ENCODE results near the gene GJD2.

GJD2 gene

GRCh38 chr15:34773917-34774316, 19.1 kb upstream of the GJD2 start:
- DNase-seq (ENCODE audit: insufficient read length, low spot score) (no peak), FAIRE-seq (no peak)

- DNase-seq (ENCODE audit: insufficient read length, low spot score), result no peak
- no peak for FAIRE-seq
These were observed 18.2 kb upstream of the GJD2 start for GRCh38 chr15:34773013-34773412.

- DNase-seq (ENCODE audit: insufficient read length, low spot score) (no peak), FAIRE-seq (no peak)
These were observed 17.5 kb upstream of the GJD2 start for GRCh38 chr15:34772312-34772711.

DNA sequence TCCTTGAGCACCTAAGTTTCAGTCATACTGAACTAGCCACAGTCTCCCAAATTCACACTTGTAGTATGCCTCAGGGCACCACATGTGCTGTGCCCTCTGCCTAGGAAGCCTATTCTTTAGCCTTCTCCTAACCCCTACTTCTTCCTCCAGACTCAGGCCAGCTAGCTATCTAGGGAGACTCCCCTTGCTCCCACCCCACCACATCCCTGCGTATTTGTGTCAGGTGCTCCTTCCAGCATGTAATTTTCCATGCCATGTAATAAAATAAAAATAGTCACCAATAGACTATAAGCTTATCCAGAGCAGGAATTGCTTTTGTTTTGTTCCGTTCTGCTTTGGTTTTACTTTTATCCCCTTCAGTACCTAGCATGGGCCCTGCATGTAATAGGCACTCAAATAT, 14.9 kb upstream of the GJD2 start:
- FAIRE-seq (no peak), DNase-seq (ENCODE audit: insufficient read length, low spot score) (no peak)

- DNase-seq (ENCODE audit: insufficient read length, low spot score) (no peak), FAIRE-seq (no peak)
These were observed 13.7 kb upstream of the GJD2 start for GRCh38 chr15:34768530-34768929.

DNA sequence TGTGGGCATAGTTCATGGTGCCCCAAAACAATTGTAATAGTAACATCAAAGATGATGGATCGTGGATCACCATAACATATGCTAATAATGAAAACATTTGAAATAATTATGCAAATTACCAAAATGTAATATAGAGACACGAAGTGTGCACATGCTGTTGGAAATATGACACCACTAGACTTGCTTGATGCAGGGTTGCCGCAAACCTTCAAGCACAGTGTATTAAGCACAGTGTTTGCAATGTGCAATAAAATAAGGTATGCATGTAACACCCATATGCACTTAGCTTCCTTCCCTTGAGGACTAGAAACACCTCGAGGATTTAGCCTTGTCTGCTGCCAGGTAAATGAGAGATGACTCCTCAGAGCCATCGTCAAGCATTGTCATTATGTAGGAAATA, 10.9 kb upstream of the GJD2 start:
- no peak for DNase-seq (ENCODE audit: insufficient read length, low spot score)
- FAIRE-seq, result no peak

GRCh38 chr15:34760909-34761308, 6.1 kb upstream of the GJD2 start:
- DNase-seq (ENCODE audit: insufficient read length, low spot score) (no peak), FAIRE-seq (no peak)

DNA sequence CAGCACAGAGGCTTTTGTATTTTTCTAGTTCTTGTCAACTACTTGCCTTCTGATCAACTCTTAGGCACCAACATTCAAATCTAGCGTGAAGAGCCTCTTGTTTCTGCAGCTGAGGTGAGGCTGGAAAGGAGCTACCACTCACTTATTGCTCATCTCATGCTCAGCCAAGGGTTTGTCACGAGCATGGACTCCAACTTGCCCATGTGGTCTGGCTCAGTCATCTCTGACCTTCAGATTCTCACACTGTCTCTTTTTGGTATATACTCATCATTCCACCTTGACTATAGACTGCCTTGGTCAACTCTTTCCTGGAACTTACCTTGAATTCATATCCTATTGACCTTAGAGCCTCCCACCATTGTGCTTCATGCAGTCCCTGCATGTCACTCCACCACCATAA, 5.2 kb upstream of the GJD2 start:
- DNase-seq (ENCODE audit: insufficient read length, low spot score) (no peak), FAIRE-seq (no peak)

- DNase-seq (ENCODE audit: insufficient read length, low spot score) (no peak), FAIRE-seq (no peak)
These were observed 4.5 kb upstream of the GJD2 start for GRCh38 chr15:34759347-34759746.

GRCh38 chr15:34757262-34757661, 2.5 kb upstream of the GJD2 start:
- DNase-seq (ENCODE audit: insufficient read length, low spot score), result no peak
- FAIRE-seq, result no peak

DNA sequence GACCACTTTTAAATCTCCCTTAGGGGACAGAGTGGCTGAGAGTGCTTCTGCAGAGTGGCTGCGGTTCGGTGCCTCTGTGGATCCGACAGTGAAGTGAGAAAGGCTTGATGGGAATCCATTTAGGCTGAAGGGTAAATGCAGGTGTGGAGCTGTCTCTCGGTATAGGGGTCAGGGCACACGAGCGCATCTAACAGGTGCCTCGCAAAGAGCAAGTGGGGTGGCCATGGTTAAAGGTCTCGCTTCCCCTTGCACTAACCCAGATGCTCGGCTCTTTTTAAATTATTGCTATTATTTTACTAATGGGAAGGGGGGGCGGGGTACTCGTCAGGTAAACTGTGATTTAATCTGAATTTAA, 598 bp upstream of the GJD2 start:
- FAIRE-seq, result no peak
- no peak for DNase-seq (ENCODE audit: insufficient read length, low spot score)

DNA sequence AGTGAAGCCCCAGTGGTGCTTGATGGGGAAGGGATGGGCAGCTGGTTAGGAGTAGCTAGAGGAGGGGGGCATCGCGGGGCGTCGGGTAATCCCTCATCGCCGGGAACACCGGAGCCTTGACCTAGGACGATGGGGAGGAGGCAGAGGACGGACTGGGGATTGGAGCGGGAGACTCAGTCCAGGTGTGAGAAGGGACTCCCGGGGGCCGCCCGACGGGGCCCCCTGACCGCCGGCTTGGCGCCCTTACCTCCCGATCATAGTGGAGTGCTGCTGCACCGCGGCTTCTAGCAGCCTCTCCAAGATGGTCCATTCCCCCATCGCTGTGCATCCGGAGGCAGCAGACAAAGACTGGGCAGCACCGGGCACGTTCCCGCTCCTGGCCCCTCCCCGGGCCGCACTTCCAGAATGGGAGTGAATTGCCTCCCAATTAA, 612 bp downstream of the GJD2 start:
- DNase-seq (ENCODE audit: insufficient read length, low spot score), result no peak
- no peak for FAIRE-seq

- no peak for FAIRE-seq
- DNase-seq (ENCODE audit: insufficient read length, low spot score), result peak; percentile 25
These were observed 1.4 kb downstream of the GJD2 start for GRCh38 chr15:34753236-34753894.

GRCh38 chr15:34749691-34750090, 5.1 kb downstream of the GJD2 start:
- DNase-seq (ENCODE audit: insufficient read length, low spot score), result no peak
- FAIRE-seq, result no peak

- DNase-seq (ENCODE audit: insufficient read length, low spot score) (no peak), FAIRE-seq (no peak)
These were observed 15.5 kb downstream of the GJD2 start for GRCh38 chr15:34739346-34739745.

DNA sequence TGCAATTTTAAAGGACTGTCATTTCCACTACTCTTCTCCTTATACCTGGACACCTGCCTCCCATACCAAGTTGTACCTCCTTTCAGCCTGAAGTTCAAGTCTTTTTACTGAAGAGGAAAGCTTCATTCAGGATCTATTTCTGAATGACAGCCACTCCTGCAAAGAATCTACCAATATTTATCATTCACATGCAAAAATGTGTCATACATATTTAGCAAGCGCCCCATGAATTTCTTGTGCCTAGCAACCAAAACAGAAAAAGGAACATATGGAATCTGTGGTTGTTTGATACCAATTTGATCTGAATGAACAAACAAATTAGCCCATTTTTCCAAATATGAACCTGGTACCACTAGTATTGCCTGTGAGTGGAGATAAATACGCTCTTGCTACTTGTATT, 16.8 kb downstream of the GJD2 start:
- DNase-seq (ENCODE audit: insufficient read length, low spot score) (no peak), FAIRE-seq (no peak)

GRCh38 chr15:34737477-34737876, 17.3 kb downstream of the GJD2 start:
- no peak for FAIRE-seq
- DNase-seq (ENCODE audit: insufficient read length, low spot score), result no peak

DNA sequence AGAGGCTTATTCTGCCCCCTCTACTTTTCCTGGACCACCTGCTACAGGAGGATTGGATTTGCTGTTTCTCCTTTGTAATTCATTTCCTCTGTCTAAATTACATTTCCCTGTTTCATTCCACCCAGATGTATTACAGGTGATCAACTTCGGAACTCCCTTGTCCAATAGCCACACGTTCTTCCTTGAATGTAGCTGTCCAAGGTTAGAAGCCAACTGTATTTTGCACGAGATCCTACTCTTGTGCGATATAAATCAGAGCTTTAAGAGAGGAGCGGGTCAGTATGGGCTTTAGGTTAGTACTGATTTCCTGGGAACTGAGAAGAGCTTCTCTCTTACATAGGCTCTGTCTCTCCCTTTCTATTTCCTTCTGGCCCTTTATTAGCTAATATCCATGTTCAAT, 20.5 kb downstream of the GJD2 start:
- FAIRE-seq (no peak), DNase-seq (ENCODE audit: insufficient read length, low spot score) (no peak)

GRCh38 chr15:34733621-34734020, 21.2 kb downstream of the GJD2 start:
- no peak for FAIRE-seq
- no peak for DNase-seq (ENCODE audit: insufficient read length, low spot score)

DNA sequence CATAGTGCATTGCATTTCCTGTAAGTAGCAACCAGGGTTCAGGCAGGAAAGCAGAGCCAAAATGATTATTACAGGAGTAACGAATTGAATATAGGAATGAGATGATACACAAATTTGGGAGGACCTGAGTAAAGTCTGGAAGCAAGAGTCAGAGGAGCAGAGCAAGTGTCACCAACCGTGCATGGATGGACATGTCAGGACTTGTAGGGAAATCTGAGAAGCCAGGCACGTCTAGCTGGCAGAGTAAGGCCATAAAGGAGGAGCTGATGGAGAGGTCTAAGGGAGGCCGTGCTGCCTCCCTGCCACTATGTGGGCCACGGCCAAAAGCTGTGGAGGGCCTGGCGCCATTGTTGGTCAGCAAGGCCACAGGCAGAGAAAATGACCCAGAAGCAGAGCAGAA, 22.4 kb downstream of the GJD2 start:
- no peak for DNase-seq (ENCODE audit: insufficient read length, low spot score)
- no peak for FAIRE-seq

- DNase-seq (ENCODE audit: insufficient read length, low spot score) (no peak), FAIRE-seq (no peak)
These were observed 24.1 kb downstream of the GJD2 start for GRCh38 chr15:34730701-34731100.

DNA sequence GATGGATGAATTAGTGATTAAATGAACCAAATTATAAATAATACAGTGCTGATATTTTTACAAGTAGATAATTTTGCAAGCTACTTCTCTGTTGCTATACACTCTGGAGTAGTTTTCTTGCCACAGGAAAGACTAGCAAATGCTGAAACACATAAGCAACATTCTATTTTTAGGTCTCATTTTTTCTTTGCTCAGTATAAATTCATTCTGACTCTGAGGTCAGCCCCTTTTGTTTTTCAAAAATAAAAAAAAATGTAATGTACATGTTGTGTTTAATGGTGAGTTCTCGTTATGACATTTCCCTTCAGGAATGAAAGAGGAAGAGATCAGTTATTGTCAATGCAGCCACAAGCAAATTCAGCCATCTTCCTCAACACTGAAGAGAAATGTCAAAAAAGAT, 24.9 kb downstream of the GJD2 start:
- FAIRE-seq (no peak), DNase-seq (ENCODE audit: insufficient read length, low spot score) (no peak)

GRCh38 chr15:34729056-34729455, 25.7 kb downstream of the GJD2 start:
- no peak for FAIRE-seq
- no peak for DNase-seq (ENCODE audit: insufficient read length, low spot score)

Measured in HTR-8/SVneo (cell line).